K562 treated with DMSO at 1 percent for 48 hours (cell line): Measurements from ENCODE around the gene FCRLB. TPM values are rescaled to one million over a fixed set of nuclear protein-coding genes. Genes with fewer than 3 reads are reported as not detected.

ENCODE experiments used
- total RNA-seq: library from RNA; unstranded; fragments of 300-600 nt; gene quantifications from 2 replicates; pipeline ENCODE4 v1.2.3, GENCODE V29; 2022; ENCODE audit warnings: low replicate concordance; ENCODE audit errors: extremely low read depth

Gene FCRLB
- total RNA-seq = not detected in 2 replicates

GRCh38 chr1:161720956-161721737, at the start of gene FCRLB:
TSS of gene FCRLB (plus strand) at chr1:161721544. CDS start at chr1:161722673, 1,129 bp downstream.

GRCh38 chr1:161706482-161707347, 14.6 kb upstream of the FCRLB start, which contains the start of gene FCRLA:
TSS of gene FCRLA (plus strand) at chr1:161707229. CDS start at chr1:161707265, 36 bp downstream.

GRCh38 chr1:161749509-161750407, 28.4 kb downstream of the FCRLB start, which contains the start of gene DUSP12:
TSS of gene DUSP12 (plus strand) at chr1:161749786. CDS start at chr1:161749802, 16 bp downstream.

GRCh38 chr1:161766102-161766981, 45.0 kb downstream of the FCRLB start, which contains the start of gene ATF6:
TSS of gene ATF6 (plus strand) at chr1:161766320. CDS start at chr1:161766361, 41 bp downstream.

Other genes with a start within 250 kb of the FCRLB start
- not detected in 2 replicates for gene FCGR2A, start 216.1 kb upstream of the FCRLB start, total RNA-seq
- gene HSPA6, start 197.0 kb upstream of the FCRLB start, total RNA-seq = not detected in 2 replicates
- not detected in 2 replicates for gene FCGR3A, start 171.7 kb upstream of the FCRLB start, total RNA-seq
- gene FCGR3B, start 90.4 kb upstream of the FCRLB start, total RNA-seq = not detected in 2 replicates
- gene FCGR2B, start 58.4 kb upstream of the FCRLB start, total RNA-seq = not detected in 2 replicates
- gene FCRLA, start 14.3 kb upstream of the FCRLB start, total RNA-seq = not detected in 2 replicates
- not detected in 2 replicates for gene DUSP12, start 28.2 kb downstream of the FCRLB start, total RNA-seq
- gene ATF6, start 44.8 kb downstream of the FCRLB start, total RNA-seq = not detected in 2 replicates